Measurements from ENCODE around the gene DHCR24. TPM values are rescaled to one million over a fixed set of nuclear protein-coding genes. Genes with fewer than 3 reads are reported as not detected.
"Not testable (repeated sequence)": the region's sequence is repeated elsewhere in the genome, so short reads cannot be mapped to it uniquely, and the experiment has no call there.

Gene DHCR24
- 10 to 100 TPM in 3 of 4 donors, 1 to 10 TPM in 1; 5.3 to 36.1 (median 13.7) TPM for total RNA-seq

GRCh38 chr1:54886724-54887664 is at the start of gene DHCR24:
Gene DHCR24 (minus strand): TSS chr1:54887195. CDS start chr1:54887119, 76 bp downstream.
- Histone ChIP-seq H3K27me3 (no peaks in the 10 kb centered on the region), H3K4me3 (peak within 1 kb of the TSS; percentile 57 to 71), H3K9me3 (no peaks in the 10 kb centered on the region), H3K36me3 (no peaks in the 10 kb centered on the region), H3K27ac (peak within 1 kb of the TSS in 1 of 2 donors; percentile 16), H3K4me1 (no peaks in the 10 kb centered on the region)
- peak; percentile 50 to 65 for DNase-seq
- TF ChIP-seq POLR2A (IDR thresholded peaks at IDR 0.05), result peak in 1 of 2 donors; percentile 38
- TF ChIP-seq CTCF (IDR thresholded peaks at IDR 0.05), result no peak
- intact Hi-C loops (cut with DNase I; ENCODE audit: low total_unique reads), result no loop called here

- intact Hi-C loops (cut with DNase I; ENCODE audit: low total_unique reads), result no loop called here
- Histone ChIP-seq H3K27me3 (no peaks in the 10 kb centered on the region), H3K27ac (no peak overlapping the region), H3K4me1 (no peaks in the 10 kb centered on the region), H3K9me3 (no peaks in the 10 kb centered on the region), H3K4me3 (no peak overlapping the region), H3K36me3 (no peaks in the 10 kb centered on the region)
- no peak for DNase-seq
- TF ChIP-seq CTCF (IDR thresholded peaks at IDR 0.05), result no peak
- TF ChIP-seq POLR2A (IDR thresholded peaks at IDR 0.05), result no peak
Measured at GRCh38 chr1:54936791-54937190, 49.8 kb upstream of the DHCR24 start.

- intact Hi-C loops (cut with DNase I; ENCODE audit: low total_unique reads), result no loop called here
- Histone ChIP-seq H3K4me3 (no peak overlapping the region), H3K27ac (no peak overlapping the region), H3K4me1 (no peaks in the 10 kb centered on the region), H3K9me3 (no peaks in the 10 kb centered on the region), H3K27me3 (no peaks in the 10 kb centered on the region), H3K36me3 (no peaks in the 10 kb centered on the region)
- no peak for TF ChIP-seq POLR2A (IDR thresholded peaks at IDR 0.05)
- TF ChIP-seq CTCF (IDR thresholded peaks at IDR 0.05), result no peak
- DNase-seq, result no peak
Measured at GRCh38 chr1:54934869-54935268, 47.9 kb upstream of the DHCR24 start.

GRCh38 chr1:54934081-54934480 is 47.1 kb upstream of the DHCR24 start:
- H3K4me1 ChIP-seq; H3K27me3 ChIP-seq; H3K27ac ChIP-seq; DNase-seq; H3K9me3 ChIP-seq; intact Hi-C loops (cut with DNase I; ENCODE audit: low total_unique reads); H3K36me3 ChIP-seq; H3K4me3 ChIP-seq: not testable (repeated sequence)

- TF ChIP-seq POLR2A (IDR thresholded peaks at IDR 0.05), result no peak
- TF ChIP-seq CTCF (IDR thresholded peaks at IDR 0.05), result no peak
- intact Hi-C loops (cut with DNase I; ENCODE audit: low total_unique reads), result no loop called here
- no peaks in the 10 kb centered on the region for H3K27me3 ChIP-seq
- no peaks in the 10 kb centered on the region for H3K9me3 ChIP-seq
- no peak overlapping the region for H3K27ac ChIP-seq
- no peak overlapping the region for H3K4me3 ChIP-seq
- no peaks in the 10 kb centered on the region for H3K4me1 ChIP-seq
- no peaks in the 10 kb centered on the region for H3K36me3 ChIP-seq
- DNase-seq, result no peak
Measured at GRCh38 chr1:54931275-54931840, 44.4 kb upstream of the DHCR24 start.
